K562 (cell line): ENCODE results near the gene LRRC47. TPM values are rescaled to one million over a fixed set of nuclear protein-coding genes. Genes with fewer than 3 reads are reported as not detected.

ENCODE experiments used
- ATAC-seq: fragments of 200-7000 bp; cut with Tn5 transposase; 3 replicates; pipeline ENCODE4 v1.9.1; 2020; ENCODE audit warnings: moderate library complexity
- BruUV-seq: library from RNA; stranded (reverse); fragments of 400-500 nt; replicated peaks from 2 replicates; lab custom pipeline; 2021; lab: Mats Ljungman, UMichigan
- CTCF ChIA-PET: fragments of 300-600 bp; formaldehyde crosslinking; extraction: SDS; loops from one replicate; lab custom pipeline; 2021; ENCODE audit warnings: low intra/inter-chr PET ratio; lab: Yijun Ruan, JAX
- POLR2A ChIA-PET: fragments of 300-600, 350-650 bp; sonication (Branson Sonifier 250); formaldehyde crosslinking; extraction: SDS; loops from one replicate; lab custom pipeline; 2021; ENCODE audit warnings: antibody characterized with exemption, inconsistent platforms; lab: Yijun Ruan, JAX
- DNase-seq, 4 experiments: peaks; one replicate each; pipeline versions ENCODE4 v3.0.0 to v3.0.0-alpha.2; 2011 to 2018; ENCODE audit warnings: low spot score in 3 of 4, mixed read lengths in 3 of 4; ENCODE audit errors: extremely low read depth in 1 of 4
- FAIRE-seq: peaks from 2 replicates; lab custom pipeline; 2011; peaks lifted over from hg19 to GRCh38; lab: Jason Lieb, UNC
- H2AFZ ChIP-seq: 2 replicates; pipeline ENCODE4 v1.6.0; 2011; ENCODE audit warnings: low read depth, low read length, control low read depth, inconsistent platforms
- H3K27ac ChIP-seq: fragments of 200-600 bp; 3 replicates; pipeline ENCODE4 v1.8.0; 2011; ENCODE audit warnings: low read depth, mild to moderate bottlenecking, control low read depth, inconsistent platforms, low read length, moderate library complexity, mixed read lengths; ENCODE audit errors: extremely low read depth
- H3K27me3 ChIP-seq, 2 experiments: fragments of 300-600 bp in 1 of 2; 2 replicates in 1 of 2; 3 replicates in 1 of 2; pipeline versions ENCODE4 v1.6.0 to v1.8.0; 2011; ENCODE audit warnings: inconsistent platforms in 2 of 2, low read length in 2 of 2, mild to moderate bottlenecking in 1 of 2, mixed read lengths in 1 of 2, moderate library complexity in 1 of 2; ENCODE audit not compliant: control insufficient read depth in 2 of 2, insufficient read depth in 2 of 2
- H3K36me3 ChIP-seq: fragments of 300-600 bp; 3 replicates; pipeline ENCODE4 v1.8.0; 2011; ENCODE audit warnings: mild to moderate bottlenecking, low read length, inconsistent platforms; ENCODE audit not compliant: control insufficient read depth, insufficient read depth
- H3K4me1 ChIP-seq, 2 experiments: fragments of 200-600 bp in 1 of 2; replicated peaks in 1 of 2; 2 replicates in 1 of 2; 3 replicates in 1 of 2; pipeline versions ENCODE4 v1.5.1 to v1.8.0; 2011; ENCODE audit warnings: inconsistent platforms in 2 of 2, low read length in 2 of 2, mild to moderate bottlenecking in 1 of 2, mixed read lengths in 1 of 2, moderate library complexity in 1 of 2; ENCODE audit not compliant: control insufficient read depth in 2 of 2, insufficient read depth in 2 of 2
- H3K4me2 ChIP-seq: 2 replicates; pipeline ENCODE4 v1.6.1; 2011; ENCODE audit warnings: low read length, control low read depth, inconsistent platforms, mixed read lengths; ENCODE audit not compliant: insufficient read depth
- H3K4me3 ChIP-seq: fragments of 200-600 bp; sonication (generic), shearing (Covaris generic); 2 replicates; pipeline ENCODE4 v1.5.1; 2016; ENCODE audit warnings: control low read depth, inconsistent platforms
- H3K79me2 ChIP-seq: fragments of 200-600 bp; 3 replicates; pipeline ENCODE4 v1.8.0; 2011; ENCODE audit warnings: low read length, inconsistent platforms; ENCODE audit not compliant: control insufficient read depth, insufficient read depth
- H3K9ac ChIP-seq, 2 experiments: 2 replicates each; pipeline versions ENCODE4 v1.6.0 to v1.6.1; 2011; ENCODE audit warnings: low read depth in 2 of 2, low read length in 2 of 2, control low read depth in 1 of 2, inconsistent platforms in 1 of 2, mild to moderate bottlenecking in 1 of 2, mixed read lengths in 1 of 2; ENCODE audit not compliant: insufficient read depth in 1 of 2
- H3K9me1 ChIP-seq: one replicate; pipeline ENCODE4 v1.6.0; 2011; ENCODE audit warnings: inconsistent platforms, mild to moderate bottlenecking, low read length, moderate library complexity; ENCODE audit not compliant: control insufficient read depth, insufficient read depth
- H3K9me3 ChIP-seq: replicated peaks from 2 replicates; pipeline ENCODE4 v1.5.1; 2011; ENCODE audit warnings: low read depth, low read length, inconsistent platforms; ENCODE audit not compliant: control insufficient read depth, insufficient read depth
- H4K20me1 ChIP-seq: replicated peaks from 2 replicates; pipeline ENCODE4 v1.6.1; 2011; ENCODE audit warnings: low read length, inconsistent platforms, mixed read lengths; ENCODE audit not compliant: control insufficient read depth, insufficient read depth
- CCNT2 ChIP-seq: IDR thresholded peaks from 2 replicates; pipeline ENCODE4 v1.6.1; 2011; ENCODE audit warnings: borderline replicate concordance, low read depth, mild to moderate bottlenecking, moderate library complexity, mixed read lengths, low read length; ENCODE audit not compliant: insufficient read length; ENCODE audit errors: extremely low read depth
- POLR2G ChIP-seq: fragments of 200-400 bp; formaldehyde crosslinking; IDR thresholded peaks from 2 replicates; pipeline ENCODE4 v1.6.1; 2017; ENCODE audit warnings: low read depth, mild to moderate bottlenecking, antibody characterized with exemption, low read length, moderate library complexity
- SREBF1 ChIP-seq: fragments of 150-350 bp; IDR thresholded peaks from 2 replicates; pipeline ENCODE4 v1.6.1; 2014; ENCODE audit warnings: antibody characterized with exemption, low read depth, low read length, borderline replicate concordance
- WGBS: fragments of 100-300 bp; shearing (Covaris generic); methylation state at CpG from one replicate; pipeline ENCODE4 v1.1.6; 2016; ENCODE audit warnings: low coverage, mixed read lengths; ENCODE audit not compliant: insufficient coverage; ENCODE audit errors: missing lambda C conversion rate; 5-methylcytosine and 5-hydroxymethylcytosine counted together
- in situ Hi-C: fragments of 300-500 bp; cut with MboI; formaldehyde crosslinking; loops from 4 replicates; pipeline ENCODE4 v1.15.0; 2018; ENCODE audit warnings: inconsistent platforms, mixed read lengths
- intact Hi-C: fragments of 100-400 bp; cut with micrococcal nuclease; formaldehyde crosslinking; loops from 2 replicates; pipeline ENCODE4 v1.14.2; 2022
- polyA plus RNA-seq, 8 experiments: library from polyadenylated mRNA; depleted of rRNA in 4 of 8; stranded (reverse) in 5 of 8; unstranded in 3 of 8; fragments of >200 nt; fragmentation: Nextera tagmentation in 2 of 8; fragmentation: Illumina TruSeq in 1 of 8; extraction: Ambion mirVana in 2 of 8; extraction: Trizol in 1 of 8; gene quantifications; 2 replicates each; pipeline versions ENCODE4 v1.2.1 to v1.2.3, GENCODE V29; 2011 to 2014; ENCODE audit warnings: inconsistent platforms in 1 of 8, missing spikeins in 1 of 8
- total RNA-seq, 7 experiments: library from RNA; depleted of rRNA in 6 of 7; stranded (reverse); fragments of >200 nt in 6 of 7; fragmentation: Illumina TruSeq in 2 of 7; extraction: Trizol in 2 of 7; gene quantifications; 2 replicates each; pipeline versions ENCODE4 v1.2.1 to v1.2.3, GENCODE V29; 2011 to 2021; ENCODE audit warnings: low replicate concordance in 1 of 7

Gene LRRC47
- total and polyA plus RNA-seq, 9 of the 15 experiments (the other 6 are each of a cell fraction or from before 2014, with no cell fraction given) = 4.6 to 68.0 (median 35.9) TPM

DNA sequence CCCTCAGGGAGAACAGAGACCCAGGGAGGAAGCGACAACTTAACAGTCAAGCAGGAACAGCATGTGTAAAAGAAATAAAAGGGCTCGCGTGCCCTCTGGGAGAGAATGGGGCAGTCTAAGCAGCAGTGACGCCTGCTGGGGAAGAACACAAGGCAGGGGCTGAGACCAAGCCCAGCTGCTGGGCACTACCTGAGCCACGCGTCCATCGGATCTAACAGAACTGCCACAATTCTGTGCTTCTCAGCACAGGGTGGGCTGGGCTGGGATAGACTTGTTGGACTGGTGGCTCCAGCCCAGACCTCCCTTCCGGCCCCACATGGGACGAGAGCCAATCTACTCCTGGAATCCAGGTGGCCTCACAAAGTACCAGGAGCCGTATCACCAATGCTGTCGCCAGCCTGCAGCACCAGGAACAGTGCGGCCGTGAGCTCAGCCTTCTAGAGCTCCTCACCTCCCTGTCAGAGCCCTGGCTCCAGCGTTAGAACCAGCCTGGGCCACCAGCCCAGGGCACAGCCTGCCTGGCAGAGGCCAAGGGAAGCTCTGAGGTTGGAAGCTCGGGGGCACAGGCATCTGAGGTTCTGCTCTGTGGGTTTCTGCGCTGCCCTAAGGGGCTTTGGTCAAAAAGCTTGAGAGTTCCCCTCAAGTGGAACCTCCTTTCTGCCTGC is 7.4 kb downstream of the LRRC47 start:
- H4K20me1 ChIP-seq = peaks cover 18% of the 10 kb centered on the region; the same call in 1 of the 2 replicates
- no peak for FAIRE-seq

GRCh38 chr1:3787745-3788605 is 8.3 kb downstream of the LRRC47 start:
- Histone ChIP-seq H3K9me3 (no peaks in the 10 kb centered on the region), H3K79me2 (peaks cover 50% of the 10 kb centered on the region), H3K4me3 (no peak overlapping the region), H3K27me3 (no peaks in the 10 kb centered on the region), H3K9me1 (peaks cover 5% of the 10 kb centered on the region), H4K20me1 (peaks cover 11% of the 10 kb centered on the region; the same call in 1 of the 2 replicates), H3K27ac (no peak overlapping the region), H3K36me3 (peaks cover 93% of the 10 kb centered on the region), H3K9ac (peak overlapping the region in 1 of 2 experiments; percentile 61; a peak in 1 of 4 replicates), H3K4me1 (peaks cover 3 to 44% of the 10 kb centered on the region in 2 experiments; a peak in 4 of 5 replicates), H3K4me2 (no peak overlapping the region), H2AFZ (no peak overlapping the region)
- in situ Hi-C loops (no loop called here), intact Hi-C loops (no loop called here)
- CTCF ChIA-PET = no interaction called here
- no peak for ATAC-seq
- POLR2A ChIA-PET = interaction anchor here (0.7 to 1.0 kb wide), 4 partner anchors 8 to 16 kb away, joined by 3 to 4 read pairs (median 3); partner anchors contain the start of gene LRRC47
- no TSS peak for BruUV-seq
- 97% methylated on average over 26 of the region's 26 CpGs for WGBS
- no peak for DNase-seq
- FAIRE-seq = no peak
- no peak for TF ChIP-seq CCNT2
- TF ChIP-seq POLR2G = peak; percentile 46

More for the DNA sequence above, 7.4 kb downstream of the LRRC47 start:
- WGBS = 95% methylated on average over 11 of the region's 16 CpGs
- no peak for ATAC-seq
- POLR2A ChIA-PET = interaction anchor here (0.9 to 1.0 kb wide), 2 partner anchors 13 kb away, joined by 3 to 5 read pairs; no protein-coding TSS in a partner anchor
- no peak overlapping the region for H3K4me3 ChIP-seq
- H3K9me3 ChIP-seq = no peaks in the 10 kb centered on the region
- intact Hi-C loops = no loop called here
- in situ Hi-C loops = no loop called here
- no peaks in the 10 kb centered on the region for H3K27me3 ChIP-seq
- peaks cover 58% of the 10 kb centered on the region for H3K79me2 ChIP-seq
- no peak overlapping the region for H3K27ac ChIP-seq
- peak in 1 of 4 experiments; percentile 4 for DNase-seq
- no peak overlapping the region for H3K4me2 ChIP-seq
- H3K9me1 ChIP-seq = peaks cover 5% of the 10 kb centered on the region
- TF ChIP-seq SREBF1 (no peak), POLR2G (peak; percentile 49; the same call in 1 of the 2 replicates)
- peak overlapping the region in 1 of 2 experiments; percentile 46; a peak in 1 of 4 replicates for H3K9ac ChIP-seq
- peaks cover 85% of the 10 kb centered on the region for H3K36me3 ChIP-seq
- peaks cover 11 to 49% of the 10 kb centered on the region in 2 experiments for H3K4me1 ChIP-seq
- no peak overlapping the region for H2AFZ ChIP-seq
- BruUV-seq = no TSS peak
- CTCF ChIA-PET = interaction anchor here (0.6 kb wide), 1 partner anchor 10 kb away, joined by 4 read pairs; no protein-coding TSS in a partner anchor
